Hematopoietic multipotent progenitor cell treated with erythropoietin and hydrocortisone succinate and interleukin-3 and kit ligand, for 8 days (in vitro differentiated cells): ENCODE data around the gene ZFP36L1.

Experiments
- DNase-seq: peaks from one replicate; pipeline ENCODE4 v3.0.0-alpha.2; 2015

ZFP36L1 gene

GRCh38 chr14:68759937-68760336, 32.9 kb downstream of the ZFP36L1 start:
- no peak for DNase-seq

DNA sequence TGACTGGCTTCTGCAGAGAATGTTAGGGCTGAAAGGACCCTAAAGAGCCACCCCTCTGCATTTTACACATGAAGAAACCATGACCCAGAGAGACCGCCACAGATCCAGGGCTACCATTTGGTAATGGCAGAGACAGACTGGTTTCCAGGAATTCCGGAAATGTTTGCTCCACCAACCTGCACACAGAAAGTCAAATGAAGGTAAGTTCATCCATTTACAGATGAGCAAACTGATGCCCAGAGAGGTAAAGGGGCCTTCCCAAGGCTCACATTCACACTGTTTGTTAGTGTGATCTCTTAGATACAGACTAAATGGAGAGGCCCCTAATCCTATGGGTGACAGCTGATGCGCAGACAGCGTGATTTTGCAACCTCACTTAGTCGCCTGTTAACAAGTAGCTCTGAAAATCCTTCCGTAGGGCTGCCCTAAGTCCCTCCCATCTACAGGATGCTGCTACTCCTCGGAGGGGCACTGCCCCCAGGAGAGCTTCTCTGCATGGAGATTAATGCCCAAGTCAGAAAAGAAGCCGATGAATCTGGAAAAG, 33.8 kb downstream of the ZFP36L1 start:
- no peak for DNase-seq

- peak; percentile 74 for DNase-seq
These were observed 34.6 kb downstream of the ZFP36L1 start for GRCh38 chr14:68758301-68758700.

DNA sequence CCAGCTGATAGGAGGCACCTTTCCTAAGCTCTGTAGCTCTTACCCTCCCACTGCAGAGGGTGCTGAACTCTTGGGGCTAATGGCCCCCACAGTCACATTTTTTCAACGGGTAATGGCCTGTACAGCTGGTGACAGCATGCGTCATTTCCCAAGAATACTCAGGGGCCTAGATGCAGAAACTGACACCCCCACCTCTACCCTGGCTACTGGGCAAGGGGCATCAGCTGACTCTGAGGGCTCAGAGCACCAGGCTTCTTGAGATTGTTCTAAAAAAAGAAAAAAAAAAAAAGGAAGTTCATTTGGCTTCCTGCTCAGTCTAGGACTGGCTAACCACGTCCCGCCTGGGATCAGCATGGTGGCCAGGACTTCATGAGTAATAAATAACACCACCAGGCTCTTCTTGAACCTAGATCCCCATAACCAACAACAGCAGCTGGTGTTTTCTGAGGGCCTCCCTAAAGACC, 35.2 kb downstream of the ZFP36L1 start:
- DNase-seq, result peak; percentile 52

DNA sequence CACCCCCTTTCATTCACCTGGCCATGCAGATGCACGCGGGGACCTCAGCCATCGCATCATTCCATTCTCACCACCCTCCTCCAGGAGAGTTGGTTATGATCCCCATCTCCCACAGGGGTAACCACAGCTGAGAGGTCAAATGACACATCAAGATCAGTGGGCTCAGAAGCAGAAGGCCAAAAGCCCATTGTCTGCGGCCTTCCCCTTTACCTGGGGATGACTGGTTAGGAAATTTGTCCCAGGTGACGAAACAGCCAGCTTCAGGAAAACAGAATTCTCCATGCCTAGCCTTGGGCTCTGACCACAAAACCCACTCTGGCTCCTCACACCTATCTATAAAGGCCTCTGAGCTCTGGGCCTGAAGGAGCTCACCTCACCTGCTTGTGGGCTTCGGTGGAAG, 36.1 kb downstream of the ZFP36L1 start:
- DNase-seq, result no peak

GRCh38 chr14:68756000-68756481, 36.8 kb downstream of the ZFP36L1 start:
- no peak for DNase-seq

DNA sequence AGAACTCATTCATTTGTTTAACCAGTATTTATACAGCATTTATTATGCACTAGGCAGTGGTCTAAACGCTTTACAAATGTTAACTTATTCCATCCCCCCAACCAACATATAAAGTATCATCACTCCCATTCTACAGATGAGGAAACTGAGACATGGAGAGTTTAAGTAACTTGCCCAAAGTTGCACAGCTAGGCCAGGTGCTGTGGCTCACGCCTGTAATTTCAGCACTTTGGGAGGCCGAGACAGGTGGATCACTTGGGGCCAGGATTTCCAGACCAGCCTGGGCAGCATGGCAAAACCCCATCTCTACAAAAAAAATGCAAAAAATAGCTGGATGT, 37.9 kb downstream of the ZFP36L1 start:
- no peak for DNase-seq

GRCh38 chr14:68753690-68754089, 39.2 kb downstream of the ZFP36L1 start:
- DNase-seq, result no peak

- no peak for DNase-seq
These were observed 40.4 kb downstream of the ZFP36L1 start for GRCh38 chr14:68752271-68753006.

- no peak for DNase-seq
These were observed 43.1 kb downstream of the ZFP36L1 start for GRCh38 chr14:68749487-68750475.

- no peak for DNase-seq
These were observed 44.2 kb downstream of the ZFP36L1 start for GRCh38 chr14:68748691-68749090.

GRCh38 chr14:68748260-68748659, 44.6 kb downstream of the ZFP36L1 start:
- no peak for DNase-seq

GRCh38 chr14:68747393-68747792, 45.5 kb downstream of the ZFP36L1 start:
- no peak for DNase-seq

DNA sequence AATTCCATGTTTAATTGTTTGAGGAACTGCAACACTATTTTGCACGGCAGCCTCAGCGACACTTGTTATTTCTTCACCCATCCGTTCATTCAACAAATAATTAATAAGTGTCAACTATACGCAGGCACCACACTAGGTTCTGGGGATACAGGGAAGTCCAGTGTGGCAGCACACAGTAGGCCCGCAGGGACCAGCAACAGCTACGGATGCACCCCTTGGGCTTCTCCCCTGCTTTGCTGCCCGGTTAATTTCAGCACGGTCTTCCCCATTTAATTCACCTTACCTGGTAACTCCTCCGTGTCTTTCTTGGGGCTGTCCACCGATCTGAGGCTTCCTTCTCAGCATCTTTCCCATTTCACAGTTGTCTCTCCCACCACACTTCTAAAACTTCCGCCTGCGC, 48.3 kb downstream of the ZFP36L1 start:
- no peak for DNase-seq

- DNase-seq, result peak; percentile 26
These were observed 50.9 kb downstream of the ZFP36L1 start for GRCh38 chr14:68741839-68742470.

DNA sequence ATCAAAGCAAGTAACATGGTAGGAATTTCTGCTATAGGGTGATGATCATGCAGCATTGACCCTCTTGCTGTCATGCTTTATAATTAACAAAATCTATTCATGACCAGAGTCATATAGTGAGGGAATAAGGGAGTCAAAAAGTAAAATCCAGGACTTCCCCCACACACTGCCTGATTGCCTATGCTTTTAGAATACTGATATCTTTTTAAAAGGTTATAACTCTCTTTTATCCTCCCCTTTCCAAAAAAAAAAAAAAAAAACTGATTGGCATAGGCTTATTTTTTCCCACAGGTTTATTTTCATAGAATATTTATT, 51.4 kb downstream of the ZFP36L1 start:
- DNase-seq, result no peak

GRCh38 chr14:68740788-68741476, 51.9 kb downstream of the ZFP36L1 start:
- no peak for DNase-seq

DNA sequence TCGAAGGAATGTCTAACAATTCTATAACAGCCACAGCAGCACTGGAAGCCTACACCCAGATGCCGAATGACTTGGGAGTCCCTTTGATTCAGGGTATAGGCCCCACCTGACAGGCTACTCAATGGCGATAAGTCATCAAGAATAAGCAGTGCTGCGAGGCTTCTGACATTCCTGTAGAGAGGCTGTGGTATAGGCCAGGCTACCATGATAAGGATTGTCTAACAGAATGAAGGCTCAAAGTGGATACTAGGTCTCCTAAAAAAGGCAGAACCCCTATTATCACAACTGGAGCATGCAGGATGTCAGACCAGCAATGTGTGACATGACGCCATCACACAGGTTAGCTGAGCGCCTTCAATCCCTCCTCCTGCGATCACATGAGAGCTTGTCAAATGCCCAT, 53.2 kb downstream of the ZFP36L1 start:
- DNase-seq, result no peak

DNA sequence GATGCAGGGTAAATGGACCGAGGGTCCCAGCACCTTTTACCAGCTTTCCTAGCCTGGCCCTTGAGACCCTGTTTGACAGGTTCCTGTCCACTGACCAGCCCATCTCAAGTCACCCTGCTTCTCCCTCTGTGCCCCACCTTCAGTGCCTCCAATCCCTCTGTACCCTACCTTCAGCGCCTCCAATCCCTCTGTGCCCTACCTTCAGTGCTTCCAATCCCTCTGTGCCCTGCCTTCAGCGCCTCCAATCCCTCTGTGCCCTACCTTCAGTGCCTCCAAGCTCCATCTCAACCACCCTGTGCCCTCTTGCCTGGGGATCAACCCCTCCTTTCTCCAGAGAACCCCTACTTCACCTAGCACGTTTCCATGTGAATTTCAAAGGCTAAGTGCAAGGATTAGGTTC, 54.3 kb downstream of the ZFP36L1 start:
- DNase-seq, result no peak
